NCI-H510A (cell line): ENCODE results near the gene HLA-DMB.

Experiments
- DNase-seq: peaks from one replicate; lab custom pipeline; 2025; lab: John Stamatoyannopoulos, UW

The HLA-DMB gene

GRCh38 chr6:32971581-32972352 lies 30.9 kb upstream of the HLA-DMB start:
- DNase-seq, result peak; percentile 100

- no peak for DNase-seq
Observed at GRCh38 chr6:32971242-32971580, 30.4 kb upstream of the HLA-DMB start.

- DNase-seq, result peak; percentile 93
Observed at GRCh38 chr6:32970413-32971241, 29.8 kb upstream of the HLA-DMB start.

DNA sequence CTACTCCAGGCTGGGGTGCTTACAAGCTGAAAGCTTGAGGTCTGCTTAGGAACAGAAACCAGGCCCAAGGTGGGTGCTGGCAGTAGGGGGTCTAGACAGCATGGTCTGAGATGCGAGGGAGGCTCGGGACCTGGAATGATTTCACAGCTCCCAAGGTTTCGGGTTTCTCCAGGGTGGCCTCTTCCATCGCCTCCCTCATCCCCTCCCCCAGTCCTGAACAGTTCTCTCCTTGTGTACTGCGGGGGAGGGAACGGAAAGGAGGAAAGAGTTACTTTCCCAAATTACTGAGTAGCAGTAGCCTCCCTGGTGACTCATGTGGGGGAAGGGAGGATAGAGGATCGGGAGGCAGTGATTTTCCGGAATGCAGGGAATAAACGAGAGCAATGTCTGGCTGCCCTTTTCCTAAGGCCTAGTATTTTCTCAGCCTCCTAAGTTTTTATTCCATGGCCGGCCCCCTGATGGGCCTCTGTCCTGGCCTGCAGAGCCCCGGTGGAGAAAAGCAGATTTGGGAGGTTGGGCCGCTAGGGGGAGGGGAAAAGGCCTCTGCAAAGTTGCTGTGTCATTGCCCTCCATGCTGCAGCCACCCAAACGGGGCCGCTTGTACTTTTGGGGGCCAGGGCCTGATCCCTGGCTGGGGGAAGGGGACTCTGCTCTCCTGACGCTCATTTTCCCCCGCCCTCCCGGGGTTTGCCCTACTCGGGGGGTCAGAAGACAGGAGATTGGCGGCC lies 29.0 kb upstream of the HLA-DMB start:
- peak; percentile 80 for DNase-seq

DNA sequence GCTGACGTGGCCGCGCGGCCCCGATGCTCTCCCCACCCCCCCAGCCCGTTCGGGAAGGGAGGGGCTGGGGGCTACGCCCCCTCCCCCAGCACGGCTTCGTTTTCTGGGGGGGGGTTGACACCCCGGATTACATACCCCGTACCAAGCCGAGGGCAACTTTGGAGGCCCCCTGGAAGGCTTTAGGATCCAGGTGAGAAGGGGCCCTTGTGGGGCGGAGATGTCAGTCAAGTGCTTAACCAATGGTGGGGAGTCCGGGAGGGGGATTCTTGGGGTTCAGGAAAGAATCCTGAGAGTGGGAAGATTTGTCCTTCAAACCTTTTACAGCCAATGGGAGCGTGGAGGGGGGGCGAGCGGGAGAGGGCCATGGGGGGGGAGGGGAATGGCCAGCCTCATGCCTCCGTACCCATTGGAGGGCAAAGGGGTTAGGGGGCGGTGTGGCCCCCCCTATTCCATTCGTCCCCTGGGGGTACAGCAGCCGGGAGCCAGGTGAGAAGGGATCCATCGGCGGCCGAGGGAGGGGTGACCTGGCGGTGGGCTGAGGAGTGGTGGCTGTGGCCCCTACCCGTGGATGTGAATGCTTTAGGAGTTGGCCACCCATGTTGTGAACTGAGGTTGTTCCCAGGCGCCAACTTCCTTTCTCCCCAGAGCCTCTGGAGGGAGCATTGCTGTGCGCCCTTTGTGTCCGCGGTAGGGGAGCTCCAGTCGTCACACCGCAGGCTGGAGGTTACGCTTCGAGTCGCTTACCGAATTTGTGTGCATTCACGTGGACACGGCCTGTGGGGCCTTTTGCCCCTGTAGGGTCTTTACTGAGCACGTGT lies 28.2 kb upstream of the HLA-DMB start:
- peak; percentile 71 for DNase-seq

DNA sequence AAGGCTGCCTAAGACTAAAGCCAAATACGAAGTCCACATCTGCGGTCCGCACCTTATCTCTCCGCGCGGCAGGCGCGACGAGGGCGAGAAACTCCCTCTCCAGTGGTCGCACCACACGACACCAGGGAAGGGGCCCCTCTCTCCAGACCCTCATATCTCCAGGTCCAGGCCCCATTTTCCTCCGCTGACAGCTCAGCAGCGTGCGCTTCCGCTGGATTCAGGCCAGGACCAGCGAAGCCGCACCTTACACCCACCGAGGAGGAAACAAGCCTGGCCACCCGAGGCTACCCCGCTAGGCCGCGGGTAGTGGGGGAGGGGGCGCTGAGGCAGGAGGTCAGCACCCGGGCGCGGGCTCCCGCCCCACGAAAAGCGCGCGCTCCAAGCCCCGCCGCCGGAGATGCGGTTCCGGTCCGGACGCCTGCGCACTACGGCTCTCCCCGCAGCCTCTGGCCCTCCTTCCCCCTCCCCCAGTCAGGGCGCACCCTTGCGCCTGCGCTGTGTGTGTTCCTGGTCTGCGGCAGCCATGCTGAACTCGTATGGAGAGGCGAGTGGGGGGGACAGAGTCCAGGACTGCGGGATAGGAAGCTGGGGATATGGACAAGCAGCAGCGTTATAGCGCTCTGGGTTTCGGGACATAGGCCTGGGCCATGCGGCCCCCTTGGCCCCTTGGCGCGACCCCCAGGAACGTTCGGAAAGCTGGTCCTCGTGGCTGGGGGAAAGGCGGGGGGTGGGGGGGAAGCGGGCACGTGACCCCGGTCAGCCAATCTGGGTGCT lies 27.5 kb upstream of the HLA-DMB start, which contains the start of gene BRD2:
BRD2 (plus strand) TSS at position 502 of the 774 bp plus-strand sequence. CDS start 4,305 bp downstream, outside the sequence.
- peak; percentile 92 for DNase-seq

DNA sequence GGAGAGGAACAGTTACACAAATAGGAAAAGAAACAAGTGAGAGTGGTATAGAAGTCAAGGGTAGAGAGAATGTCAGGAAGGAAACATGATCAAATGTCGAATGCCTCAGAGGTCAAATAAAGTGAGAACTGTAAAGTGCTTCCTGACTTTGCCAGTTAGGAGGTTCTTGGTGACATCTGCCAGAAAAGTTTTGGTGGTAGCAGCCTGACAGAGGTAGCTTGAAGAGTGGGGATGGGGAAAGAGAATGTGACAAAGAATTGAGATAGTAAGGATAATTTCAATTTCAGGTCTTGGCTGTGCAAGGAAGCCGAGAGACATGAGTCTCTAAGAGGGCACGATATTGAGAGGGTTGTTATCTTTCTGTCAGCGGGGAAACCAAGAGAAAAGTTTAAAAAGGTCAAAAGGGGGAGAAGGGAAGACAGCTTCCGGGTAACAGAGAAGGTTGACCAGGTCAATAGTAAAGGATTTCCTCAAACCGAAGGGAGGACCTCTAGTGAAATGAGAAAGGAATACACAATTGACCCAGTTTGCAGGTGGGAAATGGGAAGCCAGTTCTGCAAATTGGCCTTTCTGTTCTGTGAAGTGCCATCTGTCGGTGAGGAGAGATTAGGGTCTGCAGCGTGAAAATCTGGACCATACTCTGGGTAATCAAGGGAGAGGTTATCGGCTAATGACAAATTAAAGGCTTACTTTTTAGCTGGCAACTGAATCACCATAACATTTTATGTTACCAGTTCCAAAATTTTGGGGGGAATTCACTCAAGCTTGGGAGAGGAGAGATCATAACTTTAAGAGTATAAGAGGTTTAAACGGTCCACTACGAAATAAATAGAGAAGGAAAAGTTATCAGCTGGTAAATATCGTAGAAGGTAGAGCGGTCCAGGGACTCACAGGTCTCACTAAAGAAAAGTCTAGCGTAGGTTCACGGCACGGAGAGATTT lies 26.6 kb upstream of the HLA-DMB start:
- DNase-seq, result peak; percentile 41

GRCh38 chr6:32964776-32965175 lies 23.9 kb upstream of the HLA-DMB start:
- no peak for DNase-seq

DNA sequence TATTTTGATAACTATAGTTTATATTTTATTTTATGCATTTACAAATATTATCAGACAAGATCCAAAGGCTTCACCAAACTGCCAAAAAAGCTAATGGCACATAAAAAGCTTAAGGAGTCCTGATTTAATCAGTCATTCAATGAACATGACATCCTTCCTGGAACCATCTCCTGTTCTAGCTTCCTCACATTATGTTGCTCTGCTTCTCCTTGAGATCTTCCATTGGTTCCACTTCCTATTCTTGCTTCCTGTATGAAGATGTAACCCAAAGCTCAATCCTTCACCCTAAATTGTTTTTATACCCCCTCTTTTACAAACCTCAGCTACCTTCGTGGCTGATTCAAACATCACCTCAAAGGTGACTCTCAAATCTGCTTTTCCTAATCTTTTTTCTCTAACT lies 23.0 kb upstream of the HLA-DMB start:
- no peak for DNase-seq

- no peak for DNase-seq
Observed at GRCh38 chr6:32962213-32962826, 21.5 kb upstream of the HLA-DMB start.

- DNase-seq, result no peak
Observed at GRCh38 chr6:32960563-32960962, 19.7 kb upstream of the HLA-DMB start.

DNA sequence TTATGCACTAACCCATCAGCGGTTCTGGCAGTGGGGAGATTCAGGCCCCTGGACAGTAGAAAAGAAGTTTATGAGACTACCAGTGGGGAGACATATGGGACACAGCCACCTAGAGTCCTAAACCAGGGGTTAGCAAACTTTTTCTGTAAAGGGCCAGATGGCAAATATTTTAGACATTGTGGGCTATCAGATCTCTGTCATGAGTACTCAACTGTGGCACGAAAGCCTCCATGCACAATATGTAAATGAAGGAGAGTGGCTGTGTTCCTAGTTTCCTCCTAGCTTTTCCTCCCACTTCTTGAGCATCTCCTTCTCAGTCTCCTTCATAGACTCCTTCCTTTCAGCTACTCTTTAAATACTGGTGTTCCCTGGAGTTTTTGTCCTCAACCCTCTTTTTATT lies 15.3 kb upstream of the HLA-DMB start:
- no peak for DNase-seq

DNA sequence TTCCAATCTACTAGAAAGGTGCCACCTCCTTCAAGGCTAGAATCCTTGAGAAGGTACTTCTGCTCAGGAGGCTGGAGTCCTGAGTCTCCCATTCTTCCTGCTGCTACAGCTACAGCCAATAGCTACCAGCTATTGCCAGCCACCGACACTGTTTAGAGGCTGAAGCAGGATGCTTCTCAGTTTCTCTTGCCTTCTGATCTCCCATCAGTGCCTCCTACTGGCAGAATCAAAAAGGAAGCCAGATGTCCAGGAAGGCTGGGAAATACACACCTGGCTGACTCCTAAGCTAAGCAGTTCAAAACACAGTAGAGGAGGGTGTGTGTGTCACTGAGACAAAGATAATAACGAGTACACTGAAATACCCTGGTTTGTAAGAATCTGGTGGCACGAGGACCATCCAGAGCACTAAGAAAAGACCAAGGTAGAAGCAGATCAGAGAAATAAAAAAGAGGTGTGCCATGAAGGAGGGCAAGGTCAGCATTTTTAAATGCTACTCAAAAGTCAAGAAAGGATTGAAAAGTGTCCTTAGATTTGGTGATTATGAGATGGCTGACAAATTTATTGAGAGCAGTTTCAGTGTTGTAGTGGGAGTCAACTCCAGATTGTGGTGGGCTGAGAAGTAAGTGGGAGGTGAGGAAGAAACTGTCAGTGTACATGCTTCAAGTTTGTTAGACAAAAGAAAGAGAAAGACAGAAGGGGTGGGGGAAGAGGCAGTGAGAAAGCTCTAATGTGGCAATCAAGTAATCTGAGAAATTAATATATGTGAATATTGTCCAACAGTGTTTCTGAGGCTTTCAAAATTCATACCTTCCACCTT lies 14.4 kb upstream of the HLA-DMB start:
- no peak for DNase-seq

GRCh38 chr6:32954267-32954666 lies 13.4 kb upstream of the HLA-DMB start:
- DNase-seq, result no peak

DNA sequence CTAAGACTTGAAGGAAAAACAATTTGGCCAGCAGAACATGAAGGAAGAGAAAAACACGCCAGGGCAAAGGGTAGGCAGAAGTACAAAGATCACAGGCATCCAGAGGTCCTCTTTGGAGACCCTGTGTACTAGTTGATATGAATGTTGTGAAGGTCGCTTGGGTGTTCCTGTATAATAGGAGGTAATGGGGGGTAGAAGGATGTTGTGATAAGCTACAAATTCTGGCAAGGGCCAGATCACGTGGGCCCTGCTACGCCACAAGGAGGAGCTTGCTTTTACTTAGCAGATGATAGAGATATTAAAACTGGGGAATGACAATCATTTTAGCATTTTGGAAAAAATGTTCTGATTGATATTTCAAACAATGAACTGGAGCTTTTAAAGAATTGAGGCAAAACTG lies 12.9 kb upstream of the HLA-DMB start:
- DNase-seq, result no peak

- DNase-seq, result no peak
Observed at GRCh38 chr6:32952817-32953739, 12.2 kb upstream of the HLA-DMB start, which contains the start of gene HLA-DMA. HLA-DMA (minus strand) TSS chr6:32953097; CDS start chr6:32953036, 61 bp downstream.

DNA sequence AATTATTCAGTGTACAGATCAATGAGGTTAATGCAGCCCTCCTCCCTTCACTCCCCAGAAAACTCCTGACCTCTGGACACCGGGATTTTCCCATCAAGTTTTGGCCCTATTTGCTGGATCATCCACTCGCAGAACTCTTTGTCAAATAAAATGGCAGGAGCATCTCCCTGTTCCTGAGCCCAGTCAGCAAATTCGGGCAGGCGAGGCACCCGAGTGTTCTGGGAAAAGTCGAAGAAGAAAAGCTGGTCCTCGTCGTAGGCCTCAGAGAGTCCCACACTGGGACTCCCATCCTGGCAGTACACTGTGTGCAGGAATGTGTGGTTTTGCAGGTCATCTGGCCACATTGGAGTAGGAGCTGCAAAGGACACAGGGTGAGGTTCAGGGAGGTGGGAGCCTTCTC lies 9.6 kb upstream of the HLA-DMB start:
- DNase-seq, result no peak
